Measurements from ENCODE around the gene CENATAC. TPM values are rescaled to one million over a fixed set of nuclear protein-coding genes. Genes with fewer than 3 reads are reported as not detected.

CENATAC gene
- total RNA-seq, 2 experiments from 2014 or later: 121 to 122 TPM

DNA sequence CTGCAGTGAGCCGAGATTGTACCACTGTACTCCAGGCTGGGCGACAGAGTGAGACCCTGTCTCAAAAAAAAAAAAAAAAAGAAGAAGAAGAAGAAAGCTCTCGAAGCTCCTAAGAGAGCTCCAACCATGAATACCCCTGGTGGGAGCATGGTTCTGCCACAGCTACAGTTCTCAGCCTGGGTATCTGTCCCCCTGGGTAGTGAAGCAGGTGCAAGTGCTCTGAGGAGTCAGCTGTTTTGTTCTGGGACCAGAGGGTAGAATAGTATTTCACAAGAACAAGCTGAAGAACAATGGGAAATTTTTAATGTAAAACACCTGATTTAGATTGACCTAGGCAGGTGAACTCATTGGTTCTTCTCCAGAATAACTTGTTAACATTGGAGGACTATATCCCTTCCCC lies 63.3 kb downstream of the CENATAC start:
- Histone ChIP-seq H3K36me3 (ENCODE audit: insufficient read depth, low read length) (peaks cover 2% of the 10 kb centered on the region), H3K27ac (ENCODE audit: low read depth in 1 of 2, low read length in 2 of 2) (no peak overlapping the region), H3K4me3 (ENCODE audit: low read length) (no peak overlapping the region), H3K4me1 (ENCODE audit: insufficient read depth, low read length) (peaks cover 25% of the 10 kb centered on the region), H3K27me3 (ENCODE audit: control insufficient read depth in 1 of 2, insufficient read depth in 2 of 2, low read length in 2 of 2) (no peaks in the 10 kb centered on the region), H3K9me3 (ENCODE audit: control insufficient read depth in 1 of 2, insufficient read depth in 1 of 2, low read length in 2 of 2) (no peaks in the 10 kb centered on the region)
- Mint-ChIP-seq H3K4me3 (no peak overlapping the region), H3K27me3 (no peaks in the 10 kb centered on the region), H3K4me1 (ENCODE audit: low read depth) (peaks cover 33% of the 10 kb centered on the region), H3K36me3 (ENCODE audit: low read depth) (peaks cover 20% of the 10 kb centered on the region), H3K9me3 (no peaks in the 10 kb centered on the region), H3K27ac (no peak overlapping the region)
- POLR2A ChIA-PET: interaction anchor here (2.1 kb wide), 1 partner anchor 33 kb away, joined by 4 read pairs; no protein-coding TSS in a partner anchor
- DNase-seq: no peak
- no peak for ATAC-seq (ENCODE audit: poor library complexity)
- intact Hi-C loops (cut with DNase I, micrococcal nuclease): no loop called here
- TF ChIP-seq, protein P1, sequence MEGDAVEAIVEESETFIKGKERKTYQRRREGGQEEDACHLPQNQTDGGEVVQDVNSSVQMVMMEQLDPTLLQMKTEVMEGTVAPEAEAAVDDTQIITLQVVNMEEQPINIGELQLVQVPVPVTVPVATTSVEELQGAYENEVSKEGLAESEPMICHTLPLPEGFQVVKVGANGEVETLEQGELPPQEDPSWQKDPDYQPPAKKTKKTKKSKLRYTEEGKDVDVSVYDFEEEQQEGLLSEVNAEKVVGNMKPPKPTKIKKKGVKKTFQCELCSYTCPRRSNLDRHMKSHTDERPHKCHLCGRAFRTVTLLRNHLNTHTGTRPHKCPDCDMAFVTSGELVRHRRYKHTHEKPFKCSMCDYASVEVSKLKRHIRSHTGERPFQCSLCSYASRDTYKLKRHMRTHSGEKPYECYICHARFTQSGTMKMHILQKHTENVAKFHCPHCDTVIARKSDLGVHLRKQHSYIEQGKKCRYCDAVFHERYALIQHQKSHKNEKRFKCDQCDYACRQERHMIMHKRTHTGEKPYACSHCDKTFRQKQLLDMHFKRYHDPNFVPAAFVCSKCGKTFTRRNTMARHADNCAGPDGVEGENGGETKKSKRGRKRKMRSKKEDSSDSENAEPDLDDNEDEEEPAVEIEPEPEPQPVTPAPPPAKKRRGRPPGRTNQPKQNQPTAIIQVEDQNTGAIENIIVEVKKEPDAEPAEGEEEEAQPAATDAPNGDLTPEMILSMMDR (IDR thresholded peaks at IDR 0.05): no peak
- CTCF ChIA-PET: interaction anchor here (0.7 kb wide), 1 partner anchor 136 kb away, joined by 3 read pairs; no protein-coding TSS in a partner anchor

DNA sequence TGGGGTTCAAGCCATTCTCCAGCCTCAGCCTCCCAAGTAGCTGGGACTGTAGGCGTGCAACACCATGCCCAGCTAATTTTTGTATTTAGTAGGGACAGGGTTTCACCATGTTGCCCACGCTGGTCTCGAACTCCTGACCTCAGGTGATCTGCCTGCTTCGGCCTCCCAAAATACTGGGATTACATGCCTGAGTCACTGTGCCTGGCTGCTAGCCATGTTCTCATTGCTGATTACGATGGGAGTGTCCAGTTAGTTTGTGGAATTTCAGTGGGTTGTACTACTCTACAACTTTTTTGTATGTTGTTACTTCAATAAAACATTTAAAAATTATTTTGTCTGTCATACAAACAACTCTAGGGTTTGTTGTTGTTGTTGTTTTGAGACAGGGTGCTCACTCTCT lies 64.8 kb downstream of the CENATAC start:
- Histone ChIP-seq H3K4me3 (ENCODE audit: low read length) (no peak overlapping the region), H3K27me3 (ENCODE audit: control insufficient read depth in 1 of 2, insufficient read depth in 2 of 2, low read length in 2 of 2) (no peaks in the 10 kb centered on the region), H3K4me1 (ENCODE audit: insufficient read depth, low read length) (peaks cover 27% of the 10 kb centered on the region), H3K9me3 (ENCODE audit: control insufficient read depth in 1 of 2, insufficient read depth in 1 of 2, low read length in 2 of 2) (no peaks in the 10 kb centered on the region), H3K27ac (ENCODE audit: low read depth in 1 of 2, low read length in 2 of 2) (no peak overlapping the region), H3K36me3 (ENCODE audit: insufficient read depth, low read length) (peaks cover 2% of the 10 kb centered on the region)
- peaks cover 32% of the 10 kb centered on the region for H3K4me1 Mint-ChIP-seq (ENCODE audit: low read depth)
- no peak overlapping the region for H3K27ac Mint-ChIP-seq
- ATAC-seq (ENCODE audit: poor library complexity) (no peak), DNase-seq (no peak)
- no peaks in the 10 kb centered on the region for H3K27me3 Mint-ChIP-seq
- POLR2A ChIA-PET: interaction anchor here (0.7 to 2.1 kb wide), 3 partner anchors 20 to 53 kb away, joined by 3 to 4 read pairs (median 3); no protein-coding TSS in a partner anchor
- TF ChIP-seq, protein P1 (IDR thresholded peaks at IDR 0.05): no peak
- no peaks in the 10 kb centered on the region for H3K9me3 Mint-ChIP-seq
- intact Hi-C loops (cut with DNase I, micrococcal nuclease): no loop called here
- H3K4me3 Mint-ChIP-seq: no peak overlapping the region
- H3K36me3 Mint-ChIP-seq (ENCODE audit: low read depth): peaks cover 11% of the 10 kb centered on the region
- CTCF ChIA-PET: no interaction called here

DNA sequence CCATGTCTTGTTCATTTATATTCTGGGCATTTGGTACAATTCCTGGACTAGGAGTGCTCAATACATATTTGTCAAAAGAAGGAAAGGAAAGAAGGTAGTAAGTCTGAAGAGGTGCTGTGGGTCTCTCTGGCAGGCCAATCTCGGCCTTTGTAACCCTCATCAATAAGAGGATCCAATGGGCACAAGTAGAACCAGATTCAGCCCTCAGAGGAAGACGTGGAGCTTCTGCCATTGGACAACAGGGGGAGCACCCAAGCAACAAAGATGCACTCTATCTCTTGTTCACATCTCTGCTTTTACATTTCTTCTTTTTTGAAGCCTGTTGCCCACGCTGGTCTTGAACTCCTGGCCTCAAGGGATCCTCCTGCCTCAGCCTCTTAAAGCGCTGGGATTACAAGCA lies 67.4 kb downstream of the CENATAC start:
- POLR2A ChIA-PET: interaction anchor here (0.5 to 1.5 kb wide), 4 partner anchors 10 to 48 kb away, joined by 3 to 7 read pairs (median 4); partner anchors contain the start of genes RPS25 and SLC37A4
- ATAC-seq (ENCODE audit: poor library complexity): no peak

More for the DNA sequence above, 67.4 kb downstream of the CENATAC start:
- TF ChIP-seq, protein P1 (IDR thresholded peaks at IDR 0.05): peak; percentile 56
- no peak overlapping the region for H3K27ac ChIP-seq (ENCODE audit: low read depth in 1 of 2, low read length in 2 of 2)
- Mint-ChIP-seq H3K36me3 (ENCODE audit: low read depth) (peaks cover 27% of the 10 kb centered on the region), H3K27ac (peak overlapping the region; percentile 90), H3K27me3 (no peaks in the 10 kb centered on the region), H3K4me3 (peak overlapping the region; percentile 22), H3K9me3 (no peaks in the 10 kb centered on the region), H3K4me1 (ENCODE audit: low read depth) (peaks cover 39% of the 10 kb centered on the region)
- peaks cover 39% of the 10 kb centered on the region for H3K4me1 ChIP-seq (ENCODE audit: insufficient read depth, low read length)
- no peaks in the 10 kb centered on the region for H3K9me3 ChIP-seq (ENCODE audit: control insufficient read depth in 1 of 2, insufficient read depth in 1 of 2, low read length in 2 of 2)
- peak in 13 of 14 experiments; percentile 7 to 78 (median 40) for DNase-seq
- CTCF ChIA-PET: interaction anchor here (0.7 to 1.2 kb wide), 8 partner anchors 9 to 47 kb away, joined by 3 read pairs; partner anchors contain the start of genes DPAGT1, HMBS, RPS25 and TRAPPC4
- no peak overlapping the region for H3K4me3 ChIP-seq (ENCODE audit: low read length)
- intact Hi-C loops (cut with DNase I, micrococcal nuclease): loop anchor here (1.0 to 5.0 kb wide), 4 partner anchors 37 to 132 kb away; partner anchors contain the start of genes DPAGT1 (in 1 of the 2) and HINFP (in 1 of the 2)
- peaks cover 11% of the 10 kb centered on the region for H3K36me3 ChIP-seq (ENCODE audit: insufficient read depth, low read length)
- no peaks in the 10 kb centered on the region for H3K27me3 ChIP-seq (ENCODE audit: control insufficient read depth in 1 of 2, insufficient read depth in 2 of 2, low read length in 2 of 2)

Small RNA genes within 50 kb of the gene (microRNA-seq; reads per million reads assigned to microRNA genes)
- not detected for gene MIR3656 (ENCODE audit: borderline microRNAs expressed, borderline replicate concordance)

Other genes starting within 250 kb of the CENATAC start
- gene DDX6, start 207.0 kb upstream of the CENATAC start, total RNA-seq: 100 to 1,000 TPM; 341 to 355 TPM
- gene CXCR5, start 114.2 kb upstream of the CENATAC start, total RNA-seq: 10 to 100 TPM; 13.2 to 14.3 TPM
- 100 to 1,000 TPM; 326 to 332 TPM for gene BCL9L, start 72.2 kb upstream of the CENATAC start, total RNA-seq
- under 1 TPM in 1 of 2 experiments, not detected in 1; 0.27 TPM for gene UPK2, start 41.8 kb upstream of the CENATAC start, total RNA-seq
- not detected for gene FOXR1, start 26.4 kb upstream of the CENATAC start, total RNA-seq
- gene RPS25, start 20.2 kb downstream of the CENATAC start, total RNA-seq: 1,000 to 10,000 TPM; 2,261 to 2,296 TPM
- 100 to 1,000 TPM; 101 to 106 TPM for gene TRAPPC4, start 20.6 kb downstream of the CENATAC start, total RNA-seq
- gene SLC37A4, start 32.7 kb downstream of the CENATAC start, total RNA-seq: 1 to 10 TPM; 5.2 to 6.6 TPM
- 10 to 100 TPM; 76.5 to 81.4 TPM for gene HYOU1, start 59.1 kb downstream of the CENATAC start, total RNA-seq
- gene VPS11, start 69.7 kb downstream of the CENATAC start, total RNA-seq: 10 to 100 TPM; 76.4 to 84.3 TPM
- 1 to 10 TPM; 3.4 to 4.1 TPM for gene HMBS, start 86.7 kb downstream of the CENATAC start, total RNA-seq
- 10 to 100 TPM in 1 of 2 experiments, 1 to 10 TPM in 1; 9.5 to 11.7 TPM for gene DPAGT1, start 103.7 kb downstream of the CENATAC start, total RNA-seq
- gene C2CD2L, start 109.2 kb downstream of the CENATAC start, total RNA-seq: 10 to 100 TPM; 16.0 to 16.2 TPM
- 10 to 100 TPM; 17.6 to 20.5 TPM for gene HINFP, start 123.4 kb downstream of the CENATAC start, total RNA-seq
- gene ABCG4, start 150.9 kb downstream of the CENATAC start, total RNA-seq: under 1 TPM in 1 of 2 experiments, not detected in 1; 0.08 TPM
- 1 to 10 TPM; 4.2 to 5.4 TPM for gene NLRX1, start 170.6 kb downstream of the CENATAC start, total RNA-seq
- under 1 TPM; 0.59 to 0.63 TPM for gene NHERF4, start 187.3 kb downstream of the CENATAC start, total RNA-seq
- gene CBL, start 208.2 kb downstream of the CENATAC start, total RNA-seq: 10 to 100 TPM; 19.5 to 20.8 TPM

Measured in CD4-positive, alpha-beta T cell (primary cell).